ENCODE measurements around the gene MORN3. TPM values are rescaled to one million over a fixed set of nuclear protein-coding genes. Genes with fewer than 3 reads are reported as not detected.

MORN3 gene
- total and polyA plus RNA-seq, 10 of the 15 experiments (the other 5 are each of a cell fraction or from before 2014, with no cell fraction given) = 0.08 to 0.34 (median 0.17) TPM

DNA sequence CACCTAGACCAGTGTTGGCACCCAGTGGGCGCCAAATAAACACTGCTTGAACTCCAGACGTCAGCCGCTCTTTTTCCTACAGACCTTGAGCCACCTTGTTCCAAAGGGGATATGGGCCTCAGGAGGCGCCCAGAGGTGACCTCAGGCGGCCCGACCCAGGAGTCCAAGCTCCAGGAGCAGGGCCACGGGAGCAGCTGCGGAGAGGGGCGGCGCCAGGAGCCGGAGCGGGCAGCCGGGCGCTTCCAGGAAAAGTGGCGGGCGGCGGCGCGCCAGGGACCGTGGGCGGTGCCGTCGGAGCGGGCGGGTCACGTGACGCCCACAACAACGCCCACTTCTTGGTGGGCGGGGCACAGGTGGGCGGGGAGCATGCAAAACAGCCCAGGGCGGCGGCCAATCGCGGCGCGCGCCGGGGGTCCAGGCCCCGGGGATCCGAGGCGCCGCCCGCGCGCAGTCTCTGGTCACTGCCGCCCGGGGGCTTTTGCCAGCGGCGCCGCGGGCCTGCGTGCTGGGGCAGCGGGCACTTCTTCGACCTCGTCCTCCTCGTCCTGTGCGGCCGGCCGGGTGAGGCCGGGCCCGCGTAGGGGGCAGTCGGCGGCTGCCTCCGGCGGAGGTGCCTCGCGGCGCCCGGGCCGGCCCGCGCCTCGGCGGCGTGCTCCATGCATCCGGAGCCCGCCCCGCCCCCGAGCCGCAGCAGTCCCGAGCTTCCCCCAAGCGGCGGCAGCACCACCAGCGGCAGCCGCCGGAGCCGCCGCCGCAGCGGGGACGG is 43.2 kb downstream of the MORN3 start, which contains the start of gene ORAI1 (continued):
- TF ChIP-seq STAT1 (conservative IDR thresholded peaks at IDR 0.05) (no peak), FOXM1 (IDR thresholded peaks at IDR 0.05; ENCODE audit: low read depth, low read length) (no peak), TAF1 (IDR thresholded peaks at IDR 0.05; ENCODE audit: borderline replicate concordance, low read depth, low read length) (peak; percentile 71; the same call in 1 of the 2 replicates), ZNF217 (IDR thresholded peaks at IDR 0.05) (peak; percentile 54), TCF12 (IDR thresholded peaks at IDR 0.05; ENCODE audit: low read depth, low read length) (no peak), BACH1 (IDR thresholded peaks at IDR 0.05; ENCODE audit: borderline replicate concordance) (peak; percentile 75; the same call in 1 of the 2 replicates), ATF7 (IDR thresholded peaks at IDR 0.05; ENCODE audit: low read depth) (no peak), DPF2 (IDR thresholded peaks at IDR 0.05) (peak; percentile 95), WRNIP1 (IDR thresholded peaks at IDR 0.05; ENCODE audit: borderline replicate concordance, low read depth, low read length) (no peak), SIX5 (IDR thresholded peaks at IDR 0.05; ENCODE audit: low read depth, low read length, severe bottlenecking) (no peak), NFYA (IDR thresholded peaks at IDR 0.05; ENCODE audit: borderline replicate concordance, low read depth, low read length) (no peak), ESRRA (IDR thresholded peaks at IDR 0.05; ENCODE audit: low read length) (no peak), STAT3 (IDR thresholded peaks at IDR 0.05; ENCODE audit: low read depth, low read length) (no peak), CREM (IDR thresholded peaks at IDR 0.05; ENCODE audit: low read depth) (no peak), FOS (IDR thresholded peaks at IDR 0.05; ENCODE audit: borderline replicate concordance, extremely low read depth, insufficient read length) (no peak), TBL1XR1 (IDR thresholded peaks at IDR 0.05; ENCODE audit: low read depth, low read length) (peak; percentile 23; the same call in 1 of the 2 replicates)
- TF ChIP-seq, protein P1, sequence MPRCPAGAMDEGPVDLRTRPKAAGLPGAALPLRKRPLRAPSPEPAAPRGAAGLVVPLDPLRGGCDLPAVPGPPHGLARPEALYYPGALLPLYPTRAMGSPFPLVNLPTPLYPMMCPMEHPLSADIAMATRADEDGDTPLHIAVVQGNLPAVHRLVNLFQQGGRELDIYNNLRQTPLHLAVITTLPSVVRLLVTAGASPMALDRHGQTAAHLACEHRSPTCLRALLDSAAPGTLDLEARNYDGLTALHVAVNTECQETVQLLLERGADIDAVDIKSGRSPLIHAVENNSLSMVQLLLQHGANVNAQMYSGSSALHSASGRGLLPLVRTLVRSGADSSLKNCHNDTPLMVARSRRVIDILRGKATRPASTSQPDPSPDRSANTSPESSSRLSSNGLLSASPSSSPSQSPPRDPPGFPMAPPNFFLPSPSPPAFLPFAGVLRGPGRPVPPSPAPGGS (IDR thresholded peaks at IDR 0.05; ENCODE audit: borderline replicate concordance, insufficient read depth, low read depth, low read length, poor library complexity, severe bottlenecking) = peak; percentile 38
- TF ChIP-seq, protein P2, sequence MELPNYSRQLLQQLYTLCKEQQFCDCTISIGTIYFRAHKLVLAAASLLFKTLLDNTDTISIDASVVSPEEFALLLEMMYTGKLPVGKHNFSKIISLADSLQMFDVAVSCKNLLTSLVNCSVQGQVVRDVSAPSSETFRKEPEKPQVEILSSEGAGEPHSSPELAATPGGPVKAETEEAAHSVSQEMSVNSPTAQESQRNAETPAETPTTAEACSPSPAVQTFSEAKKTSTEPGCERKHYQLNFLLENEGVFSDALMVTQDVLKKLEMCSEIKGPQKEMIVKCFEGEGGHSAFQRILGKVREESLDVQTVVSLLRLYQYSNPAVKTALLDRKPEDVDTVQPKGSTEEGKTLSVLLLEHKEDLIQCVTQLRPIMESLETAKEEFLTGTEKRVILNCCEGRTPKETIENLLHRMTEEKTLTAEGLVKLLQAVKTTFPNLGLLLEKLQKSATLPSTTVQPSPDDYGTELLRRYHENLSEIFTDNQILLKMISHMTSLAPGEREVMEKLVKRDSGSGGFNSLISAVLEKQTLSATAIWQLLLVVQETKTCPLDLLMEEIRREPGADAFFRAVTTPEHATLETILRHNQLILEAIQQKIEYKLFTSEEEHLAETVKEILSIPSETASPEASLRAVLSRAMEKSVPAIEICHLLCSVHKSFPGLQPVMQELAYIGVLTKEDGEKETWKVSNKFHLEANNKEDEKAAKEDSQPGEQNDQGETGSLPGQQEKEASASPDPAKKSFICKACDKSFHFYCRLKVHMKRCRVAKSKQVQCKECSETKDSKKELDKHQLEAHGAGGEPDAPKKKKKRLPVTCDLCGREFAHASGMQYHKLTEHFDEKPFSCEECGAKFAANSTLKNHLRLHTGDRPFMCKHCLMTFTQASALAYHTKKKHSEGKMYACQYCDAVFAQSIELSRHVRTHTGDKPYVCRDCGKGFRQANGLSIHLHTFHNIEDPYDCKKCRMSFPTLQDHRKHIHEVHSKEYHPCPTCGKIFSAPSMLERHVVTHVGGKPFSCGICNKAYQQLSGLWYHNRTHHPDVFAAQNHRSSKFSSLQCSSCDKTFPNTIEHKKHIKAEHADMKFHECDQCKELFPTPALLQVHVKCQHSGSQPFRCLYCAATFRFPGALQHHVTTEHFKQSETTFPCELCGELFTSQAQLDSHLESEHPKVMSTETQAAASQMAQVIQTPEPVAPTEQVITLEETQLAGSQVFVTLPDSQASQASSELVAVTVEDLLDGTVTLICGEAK (IDR thresholded peaks at IDR 0.05; ENCODE audit: borderline replicate concordance) = no peak
- TF ChIP-seq, protein P3, sequence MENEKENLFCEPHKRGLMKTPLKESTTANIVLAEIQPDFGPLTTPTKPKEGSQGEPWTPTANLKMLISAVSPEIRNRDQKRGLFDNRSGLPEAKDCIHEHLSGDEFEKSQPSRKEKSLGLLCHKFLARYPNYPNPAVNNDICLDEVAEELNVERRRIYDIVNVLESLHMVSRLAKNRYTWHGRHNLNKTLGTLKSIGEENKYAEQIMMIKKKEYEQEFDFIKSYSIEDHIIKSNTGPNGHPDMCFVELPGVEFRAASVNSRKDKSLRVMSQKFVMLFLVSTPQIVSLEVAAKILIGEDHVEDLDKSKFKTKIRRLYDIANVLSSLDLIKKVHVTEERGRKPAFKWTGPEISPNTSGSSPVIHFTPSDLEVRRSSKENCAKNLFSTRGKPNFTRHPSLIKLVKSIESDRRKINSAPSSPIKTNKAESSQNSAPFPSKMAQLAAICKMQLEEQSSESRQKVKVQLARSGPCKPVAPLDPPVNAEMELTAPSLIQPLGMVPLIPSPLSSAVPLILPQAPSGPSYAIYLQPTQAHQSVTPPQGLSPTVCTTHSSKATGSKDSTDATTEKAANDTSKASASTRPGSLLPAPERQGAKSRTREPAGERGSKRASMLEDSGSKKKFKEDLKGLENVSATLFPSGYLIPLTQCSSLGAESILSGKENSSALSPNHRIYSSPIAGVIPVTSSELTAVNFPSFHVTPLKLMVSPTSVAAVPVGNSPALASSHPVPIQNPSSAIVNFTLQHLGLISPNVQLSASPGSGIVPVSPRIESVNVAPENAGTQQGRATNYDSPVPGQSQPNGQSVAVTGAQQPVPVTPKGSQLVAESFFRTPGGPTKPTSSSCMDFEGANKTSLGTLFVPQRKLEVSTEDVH (IDR thresholded peaks at IDR 0.05; ENCODE audit: low read depth, partially characterized antibody) = no peak
